HG03558 (cell line): ENCODE results near the gene FSIP2.

Source experiments
- ATAC-seq: cut with Tn5 transposase; IDR thresholded peaks from one replicate; pipeline ENCODE4 v1.9.1; 2021; ENCODE audit warnings: moderate number of reproducible peaks; ENCODE audit not compliant: unreplicated experiment; ENCODE audit errors: extremely low read depth

The FSIP2 gene

GRCh38 chr2:185875136-185875931 is 136.7 kb downstream of the FSIP2 start:
- ATAC-seq = no peak

GRCh38 chr2:185876234-185876633 is 137.6 kb downstream of the FSIP2 start:
- no peak for ATAC-seq

GRCh38 chr2:185880396-185880795 is 141.8 kb downstream of the FSIP2 start:
- ATAC-seq = no peak
